ENCODE results near the gene CNTNAP2. TPM values are rescaled to one million over a fixed set of nuclear protein-coding genes. Genes with fewer than 3 reads are reported as not detected.

Gene CNTNAP2
- total and polyA plus RNA-seq, 7 experiments from 2014 or later, result 0.02 to 0.48 (median 0.24) TPM; not detected in 2

- H3K27me3 Mint-ChIP-seq, result peaks cover 0 to 30% (median 17%) of the 10 kb centered on the region in 5 donors
- Histone ChIP-seq H3K4me1 (ENCODE audit: control insufficient read depth in 2 of 2, insufficient read depth in 2 of 2, low read length in 2 of 2) (no peaks in the 10 kb centered on the region), H3K27ac (ENCODE audit: low read depth, low read length) (no peak overlapping the region), H3K4me3 (ENCODE audit: low read length) (no peak overlapping the region), H3K27me3 (ENCODE audit: control insufficient read depth in 2 of 2, insufficient read depth in 2 of 2, low read length in 2 of 2) (no peaks in the 10 kb centered on the region), H3K9me3 (ENCODE audit: control insufficient read depth in 2 of 3, low read length in 3 of 3) (no peaks in the 10 kb centered on the region), H3K36me3 (ENCODE audit: control insufficient read depth in 2 of 3, insufficient read depth in 3 of 3, low read length in 3 of 3) (no peaks in the 10 kb centered on the region)
- POLR2A ChIA-PET, result no interaction called here
- intact Hi-C loops (cut with micrococcal nuclease), result loop anchor here in 1 of 2 donors (5.0 kb wide), 1 partner anchor 895 kb away; no protein-coding TSS in a partner anchor
- DNase-seq, result no peak
- H3K36me3 Mint-ChIP-seq, result no peaks in the 10 kb centered on the region
- H3K4me1 Mint-ChIP-seq, result no peaks in the 10 kb centered on the region
- H3K27ac Mint-ChIP-seq, result no peak overlapping the region
- peaks cover 0 to 5% (median 0%) of the 10 kb centered on the region in 11 donors for H3K9me3 Mint-ChIP-seq
- CTCF ChIA-PET, result interaction anchor here (0.9 kb wide), 1 partner anchor 36 kb away, joined by 3 read pairs; no protein-coding TSS in a partner anchor
- ATAC-seq, result no peak
- H3K4me3 Mint-ChIP-seq, result no peak overlapping the region
Observed at GRCh38 chr7:148142660-148143248, 2026.2 kb downstream of the CNTNAP2 start.

- Mint-ChIP-seq H3K27me3 (peaks cover 0 to 41% (median 15%) of the 10 kb centered on the region in 5 donors), H3K9me3 (peaks cover 0 to 9% (median 0%) of the 10 kb centered on the region in 11 donors), H3K4me1 (no peaks in the 10 kb centered on the region), H3K36me3 (peaks cover 0 to 4% (median 0%) of the 10 kb centered on the region in 5 donors), H3K4me3 (no peak overlapping the region), H3K27ac (no peak overlapping the region)
- no peak overlapping the region for H3K4me3 ChIP-seq (ENCODE audit: low read length)
- H3K4me1 ChIP-seq (ENCODE audit: control insufficient read depth in 2 of 2, insufficient read depth in 2 of 2, low read length in 2 of 2), result no peaks in the 10 kb centered on the region
- ChIA-PET POLR2A (no interaction called here), CTCF (no interaction called here)
- H3K36me3 ChIP-seq (ENCODE audit: control insufficient read depth in 2 of 3, insufficient read depth in 3 of 3, low read length in 3 of 3), result no peaks in the 10 kb centered on the region
- DNase-seq (no peak), ATAC-seq (no peak)
- H3K27me3 ChIP-seq (ENCODE audit: control insufficient read depth in 2 of 2, insufficient read depth in 2 of 2, low read length in 2 of 2), result no peaks in the 10 kb centered on the region
- H3K9me3 ChIP-seq (ENCODE audit: control insufficient read depth in 2 of 3, low read length in 3 of 3), result no peaks in the 10 kb centered on the region
- no peak overlapping the region for H3K27ac ChIP-seq (ENCODE audit: low read depth, low read length)
- intact Hi-C loops (cut with micrococcal nuclease), result loop anchor here in 1 of 2 donors (5.0 kb wide), 1 partner anchor 898 kb away; no protein-coding TSS in a partner anchor
Observed at GRCh38 chr7:148144827-148145226, 2028.2 kb downstream of the CNTNAP2 start.

- no peak overlapping the region for H3K27ac ChIP-seq (ENCODE audit: low read depth, low read length)
- H3K4me1 Mint-ChIP-seq, result no peaks in the 10 kb centered on the region
- CTCF ChIA-PET, result no interaction called here
Observed at GRCh38 chr7:148146346-148146745, 2029.7 kb downstream of the CNTNAP2 start.

GRCh38 chr7:148147438-148147837 lies 2030.8 kb downstream of the CNTNAP2 start:
- ATAC-seq (no peak), DNase-seq (no peak)
- Mint-ChIP-seq H3K27me3 (peaks cover 0 to 43% (median 15%) of the 10 kb centered on the region in 5 donors), H3K4me1 (no peaks in the 10 kb centered on the region), H3K9me3 (peaks cover 0 to 11% (median 2%) of the 10 kb centered on the region in 11 donors), H3K27ac (no peak overlapping the region), H3K36me3 (peaks cover 0 to 4% (median 0%) of the 10 kb centered on the region in 5 donors), H3K4me3 (no peak overlapping the region)
- intact Hi-C loops (cut with micrococcal nuclease), result no loop called here
- Histone ChIP-seq H3K27ac (ENCODE audit: low read depth, low read length) (no peak overlapping the region), H3K9me3 (ENCODE audit: control insufficient read depth in 2 of 3, low read length in 3 of 3) (no peaks in the 10 kb centered on the region), H3K27me3 (ENCODE audit: control insufficient read depth in 2 of 2, insufficient read depth in 2 of 2, low read length in 2 of 2) (no peaks in the 10 kb centered on the region), H3K36me3 (ENCODE audit: control insufficient read depth in 2 of 3, insufficient read depth in 3 of 3, low read length in 3 of 3) (no peaks in the 10 kb centered on the region), H3K4me3 (ENCODE audit: low read length) (no peak overlapping the region), H3K4me1 (ENCODE audit: control insufficient read depth in 2 of 2, insufficient read depth in 2 of 2, low read length in 2 of 2) (no peaks in the 10 kb centered on the region)
- CTCF ChIA-PET, result no interaction called here
- POLR2A ChIA-PET, result no interaction called here

More at GRCh38 chr7:148146346-148146745, 2029.7 kb downstream of the CNTNAP2 start:
- Histone ChIP-seq H3K36me3 (ENCODE audit: control insufficient read depth in 2 of 3, insufficient read depth in 3 of 3, low read length in 3 of 3) (no peaks in the 10 kb centered on the region), H3K4me3 (ENCODE audit: low read length) (no peak overlapping the region), H3K9me3 (ENCODE audit: control insufficient read depth in 2 of 3, low read length in 3 of 3) (no peaks in the 10 kb centered on the region), H3K27me3 (ENCODE audit: control insufficient read depth in 2 of 2, insufficient read depth in 2 of 2, low read length in 2 of 2) (no peaks in the 10 kb centered on the region), H3K4me1 (ENCODE audit: control insufficient read depth in 2 of 2, insufficient read depth in 2 of 2, low read length in 2 of 2) (no peaks in the 10 kb centered on the region)
- peaks cover 0 to 5% (median 0%) of the 10 kb centered on the region in 11 donors for H3K9me3 Mint-ChIP-seq
- no peak for ATAC-seq
- POLR2A ChIA-PET, result no interaction called here
- peaks cover 0 to 43% (median 15%) of the 10 kb centered on the region in 5 donors for H3K27me3 Mint-ChIP-seq
- no peak for DNase-seq
- H3K27ac Mint-ChIP-seq, result no peak overlapping the region
- H3K4me3 Mint-ChIP-seq, result no peak overlapping the region
- intact Hi-C loops (cut with micrococcal nuclease), result no loop called here
- peaks cover 0 to 4% (median 0%) of the 10 kb centered on the region in 5 donors for H3K36me3 Mint-ChIP-seq

- CTCF ChIA-PET, result no interaction called here
- Mint-ChIP-seq H3K4me3 (no peak overlapping the region), H3K9me3 (peaks cover 0 to 11% (median 2%) of the 10 kb centered on the region in 11 donors), H3K4me1 (no peaks in the 10 kb centered on the region), H3K36me3 (peaks cover 0 to 4% (median 0%) of the 10 kb centered on the region in 5 donors), H3K27ac (no peak overlapping the region), H3K27me3 (peaks cover 0 to 34% (median 15%) of the 10 kb centered on the region in 5 donors)
- Histone ChIP-seq H3K4me3 (ENCODE audit: low read length) (no peak overlapping the region), H3K27me3 (ENCODE audit: control insufficient read depth in 2 of 2, insufficient read depth in 2 of 2, low read length in 2 of 2) (no peaks in the 10 kb centered on the region), H3K4me1 (ENCODE audit: control insufficient read depth in 2 of 2, insufficient read depth in 2 of 2, low read length in 2 of 2) (no peaks in the 10 kb centered on the region), H3K27ac (ENCODE audit: low read depth, low read length) (no peak overlapping the region), H3K36me3 (ENCODE audit: control insufficient read depth in 2 of 3, insufficient read depth in 3 of 3, low read length in 3 of 3) (no peaks in the 10 kb centered on the region), H3K9me3 (ENCODE audit: control insufficient read depth in 2 of 3, low read length in 3 of 3) (no peaks in the 10 kb centered on the region)
- DNase-seq, result no peak
- intact Hi-C loops (cut with micrococcal nuclease), result no loop called here
- POLR2A ChIA-PET, result no interaction called here
- ATAC-seq, result no peak
Observed at GRCh38 chr7:148148456-148148855, 2031.9 kb downstream of the CNTNAP2 start.

GRCh38 chr7:148149730-148150129 lies 2033.1 kb downstream of the CNTNAP2 start:
- no peak overlapping the region for H3K4me3 ChIP-seq (ENCODE audit: low read length)
- Mint-ChIP-seq H3K36me3 (peaks cover 0 to 4% (median 0%) of the 10 kb centered on the region in 5 donors), H3K4me1 (no peaks in the 10 kb centered on the region), H3K4me3 (no peak overlapping the region), H3K9me3 (peaks cover 0 to 10% (median 2%) of the 10 kb centered on the region in 11 donors), H3K27ac (no peak overlapping the region), H3K27me3 (peaks cover 0 to 22% (median 8%) of the 10 kb centered on the region in 5 donors)
- no peaks in the 10 kb centered on the region for H3K4me1 ChIP-seq (ENCODE audit: control insufficient read depth in 2 of 2, insufficient read depth in 2 of 2, low read length in 2 of 2)
- no peak for DNase-seq
- ATAC-seq, result no peak
- POLR2A ChIA-PET, result no interaction called here
- intact Hi-C loops (cut with micrococcal nuclease), result no loop called here
- H3K9me3 ChIP-seq (ENCODE audit: control insufficient read depth in 2 of 3, low read length in 3 of 3), result no peaks in the 10 kb centered on the region
- H3K27me3 ChIP-seq (ENCODE audit: control insufficient read depth in 2 of 2, insufficient read depth in 2 of 2, low read length in 2 of 2), result no peaks in the 10 kb centered on the region
- CTCF ChIA-PET, result no interaction called here
- H3K27ac ChIP-seq (ENCODE audit: low read depth, low read length), result no peak overlapping the region
- no peaks in the 10 kb centered on the region for H3K36me3 ChIP-seq (ENCODE audit: control insufficient read depth in 2 of 3, insufficient read depth in 3 of 3, low read length in 3 of 3)

- ChIA-PET CTCF (no interaction called here), POLR2A (no interaction called here)
- no peak for DNase-seq
- Histone ChIP-seq H3K4me1 (ENCODE audit: control insufficient read depth in 2 of 2, insufficient read depth in 2 of 2, low read length in 2 of 2) (no peaks in the 10 kb centered on the region), H3K4me3 (ENCODE audit: low read length) (no peak overlapping the region), H3K27ac (ENCODE audit: low read depth, low read length) (no peak overlapping the region), H3K27me3 (ENCODE audit: control insufficient read depth in 2 of 2, insufficient read depth in 2 of 2, low read length in 2 of 2) (no peaks in the 10 kb centered on the region), H3K36me3 (ENCODE audit: control insufficient read depth in 2 of 3, insufficient read depth in 3 of 3, low read length in 3 of 3) (no peaks in the 10 kb centered on the region), H3K9me3 (ENCODE audit: control insufficient read depth in 2 of 3, low read length in 3 of 3) (no peaks in the 10 kb centered on the region)
- H3K9me3 Mint-ChIP-seq, result peaks cover 0 to 7% (median 2%) of the 10 kb centered on the region in 11 donors
- H3K36me3 Mint-ChIP-seq, result peaks cover 0 to 4% (median 0%) of the 10 kb centered on the region in 5 donors
- peaks cover 0 to 18% (median 7%) of the 10 kb centered on the region in 5 donors for H3K27me3 Mint-ChIP-seq
- H3K27ac Mint-ChIP-seq, result no peak overlapping the region
- no peaks in the 10 kb centered on the region for H3K4me1 Mint-ChIP-seq
- intact Hi-C loops (cut with micrococcal nuclease), result no loop called here
- ATAC-seq, result no peak
- no peak overlapping the region for H3K4me3 Mint-ChIP-seq
Observed at GRCh38 chr7:148151778-148152177, 2035.2 kb downstream of the CNTNAP2 start.
